K562 (cell line): ENCODE data around the gene HSF4. TPM values are rescaled to one million over a fixed set of nuclear protein-coding genes. Genes with fewer than 3 reads are reported as not detected.
A peak's percentile ranks its signal among the peaks of the same experiment; 100 is the strongest.

Experiments
- AFF1 ChIP-seq, 2 experiments: fragments of 450-650 bp; IDR thresholded peaks; 2 replicates each; pipeline ENCODE4 v1.6.1; 2018; ENCODE audit warnings: mild to moderate bottlenecking in 2 of 2, low read depth in 1 of 2; ENCODE audit not compliant: partially characterized antibody in 2 of 2
- ARID4B ChIP-seq: sonication (generic); formaldehyde crosslinking; IDR thresholded peaks from 2 replicates; pipeline ENCODE4 v1.8.0; 2022; ENCODE audit warnings: mild to moderate bottlenecking, missing genetic modification reagents
- CREB3 ChIP-seq: fragments of 450-650 bp; conservative IDR thresholded peaks from 2 replicates; pipeline ENCODE4 v1.6.1; 2016; ENCODE audit warnings: missing genetic modification characterization, low read depth, mild to moderate bottlenecking, missing compliant biosample characterization, moderate library complexity
- CREB3L1 ChIP-seq: fragments of 450-650 bp; IDR thresholded peaks from 2 replicates; pipeline ENCODE4 v1.6.1; 2014; ENCODE audit warnings: low read depth, mild to moderate bottlenecking, moderate library complexity, borderline replicate concordance
- ELK1 ChIP-seq: sonication (generic); formaldehyde crosslinking; IDR thresholded peaks from 2 replicates; pipeline ENCODE4 v1.8.1; 2022; ENCODE audit warnings: missing genetic modification reagents
- HDGF ChIP-seq: fragments of 450-650 bp; IDR thresholded peaks from 2 replicates; pipeline ENCODE4 v1.6.1; 2016
- KAT2B ChIP-seq: IDR thresholded peaks from one replicate; pipeline ENCODE4 v1.6.1; 2012; ENCODE audit warnings: low read depth, mild to moderate bottlenecking, control low read depth, inconsistent platforms, low read length, moderate library complexity
- NELFE ChIP-seq: IDR thresholded peaks from 2 replicates; pipeline ENCODE4 v1.6.1; 2011; ENCODE audit warnings: mild to moderate bottlenecking; ENCODE audit not compliant: insufficient read depth, insufficient read length
- PCBP1 ChIP-seq: fragments of 200-400 bp; formaldehyde crosslinking; IDR thresholded peaks from 2 replicates; pipeline ENCODE4 v1.6.1; 2018; ENCODE audit warnings: mild to moderate bottlenecking, low read depth, low read length; ENCODE audit not compliant: poor library complexity, severe bottlenecking
- PREB ChIP-seq: sonication (generic); formaldehyde crosslinking; IDR thresholded peaks from 2 replicates; pipeline ENCODE4 v1.8.1; 2023; ENCODE audit warnings: mild to moderate bottlenecking, missing genetic modification reagents
- PYGO2 ChIP-seq: fragments of 450-650 bp; IDR thresholded peaks from 2 replicates; pipeline ENCODE4 v1.6.1; 2016; ENCODE audit warnings: mild to moderate bottlenecking, missing genetic modification characterization, moderate library complexity, missing compliant biosample characterization
- RBBP5 ChIP-seq: fragments of 200-600 bp; sonication (generic); IDR thresholded peaks from 2 replicates; pipeline ENCODE4 v1.6.1; 2012; ENCODE audit warnings: borderline replicate concordance, mild to moderate bottlenecking, low read length, control low read depth, inconsistent platforms; ENCODE audit not compliant: insufficient read depth, poor library complexity, severe bottlenecking
- ZNF445 ChIP-seq: fragments of 250-450 bp; sonication (Bioruptor Pico); IDR thresholded peaks from 2 replicates; pipeline ENCODE4 v1.4.0; 2020; ENCODE audit warnings: low read depth, mild to moderate bottlenecking, moderate library complexity
- polyA plus RNA-seq, 8 experiments: library from polyadenylated mRNA; depleted of rRNA in 4 of 8; stranded (reverse) in 5 of 8; unstranded in 3 of 8; fragments of >200 nt; fragmentation: Nextera tagmentation in 2 of 8; fragmentation: Illumina TruSeq in 1 of 8; extraction: Ambion mirVana in 2 of 8; extraction: Trizol in 1 of 8; gene quantifications; 2 replicates each; pipeline versions ENCODE4 v1.2.1 to v1.2.3, GENCODE V29; 2011 to 2014; ENCODE audit warnings: inconsistent platforms in 1 of 8, missing spikeins in 1 of 8
- total RNA-seq, 7 experiments: library from RNA; depleted of rRNA in 6 of 7; stranded (reverse); fragments of >200 nt in 6 of 7; fragmentation: Illumina TruSeq in 2 of 7; extraction: Trizol in 2 of 7; gene quantifications; 2 replicates each; pipeline versions ENCODE4 v1.2.1 to v1.2.3, GENCODE V29; 2011 to 2021; ENCODE audit warnings: low replicate concordance in 1 of 7

HSF4 gene
- total and polyA plus RNA-seq, 9 of the 15 experiments (the other 6 are each of a cell fraction or from before 2014, with no cell fraction given): 0.50 to 35.4 (median 8.8) TPM; not detected in 1

- TF ChIP-seq ARID4B: peak; percentile 56; the same call in 1 of the 2 replicates
- TF ChIP-seq CREB3L1: peak; percentile 44; the same call in 1 of the 2 replicates
- TF ChIP-seq AFF1 (IDR thresholded peaks at IDR 0.05; ENCODE audit: low read depth in 1 of 2, partially characterized antibody in 2 of 2): no peak
- TF ChIP-seq RBBP5: peak; percentile 59
- TF ChIP-seq CREB3 (tag): no peak
- peak; percentile 64; the same call in 1 of the 2 replicates for TF ChIP-seq PREB (CRISPR knock-in tag)
- no peak for TF ChIP-seq HDGF
- no peak for TF ChIP-seq ELK1
- no peak for TF ChIP-seq PYGO2
- peak; percentile 46 for TF ChIP-seq PCBP1
- no peak for TF ChIP-seq KAT2B
- TF ChIP-seq ZNF445 (CRISPR knock-in tag): no peak
- no peak for TF ChIP-seq NELFE
These were observed at the start of gene HSF4 (continued) for GRCh38 chr16:67164599-67165061.
